Naive B cell (primary cell): ENCODE data around the gene AP2A2. TPM values are rescaled to one million over a fixed set of nuclear protein-coding genes. Genes with fewer than 3 reads are reported as not detected.

Experiments
- ATAC-seq, 2 donors: fragments of 150-1000 bp; cut with Tn5 transposase; 2 replicates each; pipeline ENCODE4 v1.10.0; 2021; ENCODE audit warnings: low read depth in 2 of 2, mild to moderate bottlenecking in 2 of 2, moderate library complexity in 2 of 2
- DNase-seq: peaks from one replicate; pipeline ENCODE4 v3.0.0; 2022
- H3K27ac Mint-ChIP-seq, 6 donors: one replicate each; pipeline ENCODE4 v1.8.0; 2020 to 2022; ENCODE audit warnings: mild to moderate bottlenecking in 6 of 6, mixed read lengths in 6 of 6, moderate library complexity in 5 of 6, inconsistent platforms in 2 of 6
- H3K27me3 Mint-ChIP-seq, 3 donors: one replicate each; pipeline ENCODE4 v1.8.0; 2021 to 2022; ENCODE audit warnings: mixed read lengths in 3 of 3, mild to moderate bottlenecking in 1 of 3
- H3K36me3 Mint-ChIP-seq, 2 donors: one replicate each; pipeline ENCODE4 v1.8.0; 2020 to 2022; ENCODE audit warnings: mixed read lengths in 2 of 2, inconsistent platforms in 1 of 2, mild to moderate bottlenecking in 1 of 2
- H3K4me1 Mint-ChIP-seq, 3 donors: one replicate each; pipeline ENCODE4 v1.8.0; 2020 to 2022; ENCODE audit warnings: mixed read lengths in 3 of 3, inconsistent platforms in 1 of 3, mild to moderate bottlenecking in 1 of 3, moderate library complexity in 1 of 3
- H3K4me3 Mint-ChIP-seq, 8 donors: one replicate each; pipeline ENCODE4 v1.8.0; 2020 to 2022; ENCODE audit warnings: mild to moderate bottlenecking in 8 of 8, mixed read lengths in 8 of 8, moderate library complexity in 8 of 8, inconsistent platforms in 2 of 8
- H3K9me3 Mint-ChIP-seq, 7 donors: one replicate each; pipeline ENCODE4 v1.8.0; 2020 to 2022; ENCODE audit warnings: mixed read lengths in 7 of 7, mild to moderate bottlenecking in 5 of 7, inconsistent platforms in 2 of 7, moderate library complexity in 1 of 7
- polyA plus RNA-seq, 6 donors: library from polyadenylated mRNA; unstranded; fragments of 300-500 nt; fragmentation: Illumina TruSeq; gene quantifications; one replicate each; pipeline ENCODE4 v1.2.3, GENCODE V29; 2021; ENCODE audit warnings: low read depth in 6 of 6

The AP2A2 gene
- polyA plus RNA-seq, 6 donors from 2014 or later: 3.3 to 9.2 (median 4.7) TPM

- H3K4me3 Mint-ChIP-seq: no peak overlapping the region
- no peak for ATAC-seq
- peaks cover 7 to 9% (median 8%) of the 10 kb centered on the region in 3 donors for H3K4me1 Mint-ChIP-seq
- no peaks in the 10 kb centered on the region for H3K27me3 Mint-ChIP-seq
- H3K27ac Mint-ChIP-seq: peak overlapping the region in 1 of 6 donors; percentile 38
- H3K9me3 Mint-ChIP-seq: no peaks in the 10 kb centered on the region
- DNase-seq: no peak
- no peaks in the 10 kb centered on the region for H3K36me3 Mint-ChIP-seq
Measured at GRCh38 chr11:921921-922678, 3.6 kb upstream of the AP2A2 start.

- no peaks in the 10 kb centered on the region for H3K36me3 Mint-ChIP-seq
- ATAC-seq (no peak), DNase-seq (no peak)
- H3K4me3 Mint-ChIP-seq: peak overlapping the region in 6 of 8 donors; percentile 26 to 80 (median 58)
- H3K9me3 Mint-ChIP-seq: no peaks in the 10 kb centered on the region
- no peaks in the 10 kb centered on the region for H3K27me3 Mint-ChIP-seq
- H3K27ac Mint-ChIP-seq: peak overlapping the region in 4 of 6 donors; percentile 23 to 65 (median 38)
- peaks cover 14 to 26% (median 16%) of the 10 kb centered on the region in 3 donors for H3K4me1 Mint-ChIP-seq
Measured at GRCh38 chr11:923691-924405, 1.8 kb upstream of the AP2A2 start.

- Mint-ChIP-seq H3K9me3 (no peaks in the 10 kb centered on the region), H3K27me3 (no peaks in the 10 kb centered on the region), H3K36me3 (no peaks in the 10 kb centered on the region), H3K4me3 (peak overlapping the region in 4 of 8 donors; percentile 15 to 66 (median 42)), H3K27ac (no peak overlapping the region), H3K4me1 (peaks cover 17 to 33% (median 17%) of the 10 kb centered on the region in 3 donors)
- DNase-seq (no peak), ATAC-seq (no peak)
Measured at GRCh38 chr11:924406-925157, 1.1 kb upstream of the AP2A2 start.

- peak overlapping the region in 1 of 8 donors; percentile 79 for H3K4me3 Mint-ChIP-seq
- ATAC-seq (no peak), DNase-seq (no peak)
- no peak overlapping the region for H3K27ac Mint-ChIP-seq
- H3K36me3 Mint-ChIP-seq: no peaks in the 10 kb centered on the region
- peaks cover 17 to 35% (median 17%) of the 10 kb centered on the region in 3 donors for H3K4me1 Mint-ChIP-seq
- H3K27me3 Mint-ChIP-seq: no peaks in the 10 kb centered on the region
- H3K9me3 Mint-ChIP-seq: no peaks in the 10 kb centered on the region
Measured at GRCh38 chr11:925158-925495, 543 bp upstream of the AP2A2 start.

GRCh38 chr11:926341-926916, 759 bp downstream of the AP2A2 start:
- Mint-ChIP-seq H3K36me3 (no peaks in the 10 kb centered on the region), H3K27ac (peak overlapping the region in 5 of 6 donors; percentile 7 to 83 (median 70)), H3K4me3 (peak overlapping the region; percentile 77 to 90 (median 84)), H3K27me3 (no peaks in the 10 kb centered on the region), H3K4me1 (peaks cover 24 to 41% (median 27%) of the 10 kb centered on the region in 3 donors), H3K9me3 (no peaks in the 10 kb centered on the region)
- DNase-seq (no peak), ATAC-seq (no peak)

GRCh38 chr11:927871-928270, 2.2 kb downstream of the AP2A2 start:
- ATAC-seq: no peak
- no peak for DNase-seq
- Mint-ChIP-seq H3K27me3 (no peaks in the 10 kb centered on the region), H3K4me3 (peak overlapping the region in 4 of 8 donors; percentile 22 to 90 (median 64)), H3K4me1 (peaks cover 24 to 46% (median 32%) of the 10 kb centered on the region in 3 donors), H3K36me3 (no peaks in the 10 kb centered on the region), H3K9me3 (no peaks in the 10 kb centered on the region), H3K27ac (no peak overlapping the region)

GRCh38 chr11:928786-929185, 3.1 kb downstream of the AP2A2 start:
- H3K4me3 Mint-ChIP-seq: peak overlapping the region in 2 of 8 donors; percentile 41 to 84
- no peak for ATAC-seq
- H3K4me1 Mint-ChIP-seq: peaks cover 31 to 55% (median 41%) of the 10 kb centered on the region in 3 donors
- no peaks in the 10 kb centered on the region for H3K9me3 Mint-ChIP-seq
- no peaks in the 10 kb centered on the region for H3K27me3 Mint-ChIP-seq
- no peaks in the 10 kb centered on the region for H3K36me3 Mint-ChIP-seq
- no peak for DNase-seq
- peak overlapping the region in 5 of 6 donors; percentile 3 to 80 (median 40) for H3K27ac Mint-ChIP-seq

- no peak for DNase-seq
- Mint-ChIP-seq H3K36me3 (no peaks in the 10 kb centered on the region), H3K4me3 (peak overlapping the region in 1 of 8 donors; percentile 84), H3K4me1 (peaks cover 31 to 55% (median 44%) of the 10 kb centered on the region in 3 donors), H3K27ac (peak overlapping the region in 1 of 6 donors; percentile 3), H3K27me3 (no peaks in the 10 kb centered on the region), H3K9me3 (no peaks in the 10 kb centered on the region)
- no peak for ATAC-seq
Measured at GRCh38 chr11:929405-929804, 3.7 kb downstream of the AP2A2 start.

GRCh38 chr11:931385-931784, 5.7 kb downstream of the AP2A2 start:
- ATAC-seq (no peak), DNase-seq (no peak)
- Mint-ChIP-seq H3K9me3 (no peaks in the 10 kb centered on the region), H3K27me3 (no peaks in the 10 kb centered on the region), H3K27ac (peak overlapping the region in 1 of 6 donors; percentile 42), H3K4me1 (peaks cover 29 to 58% (median 44%) of the 10 kb centered on the region in 3 donors), H3K4me3 (no peak overlapping the region), H3K36me3 (no peaks in the 10 kb centered on the region)

- Mint-ChIP-seq H3K9me3 (no peaks in the 10 kb centered on the region), H3K4me3 (no peak overlapping the region), H3K27ac (peak overlapping the region in 1 of 6 donors; percentile 33), H3K36me3 (no peaks in the 10 kb centered on the region), H3K27me3 (no peaks in the 10 kb centered on the region), H3K4me1 (peaks cover 22 to 48% (median 40%) of the 10 kb centered on the region in 3 donors)
- DNase-seq: no peak
- ATAC-seq: no peak
Measured at GRCh38 chr11:932435-932834, 6.8 kb downstream of the AP2A2 start.

GRCh38 chr11:933142-933851, 7.6 kb downstream of the AP2A2 start:
- Mint-ChIP-seq H3K36me3 (no peaks in the 10 kb centered on the region), H3K4me3 (peak overlapping the region in 1 of 8 donors; percentile 73), H3K9me3 (no peaks in the 10 kb centered on the region), H3K27ac (peak overlapping the region in 3 of 6 donors; percentile 11 to 82 (median 39)), H3K27me3 (no peaks in the 10 kb centered on the region), H3K4me1 (peaks cover 21 to 46% (median 45%) of the 10 kb centered on the region in 3 donors)
- DNase-seq: no peak
- no peak for ATAC-seq

- H3K36me3 Mint-ChIP-seq: no peaks in the 10 kb centered on the region
- peak overlapping the region in 2 of 6 donors; percentile 39 to 82 for H3K27ac Mint-ChIP-seq
- no peaks in the 10 kb centered on the region for H3K9me3 Mint-ChIP-seq
- DNase-seq (no peak), ATAC-seq (no peak)
- no peak overlapping the region for H3K4me3 Mint-ChIP-seq
- H3K4me1 Mint-ChIP-seq: peaks cover 15 to 45% (median 44%) of the 10 kb centered on the region in 3 donors
- no peaks in the 10 kb centered on the region for H3K27me3 Mint-ChIP-seq
Measured at GRCh38 chr11:933936-934335, 8.3 kb downstream of the AP2A2 start.
